GM12891 (cell line): ENCODE data around the gene CADM3.

Experiments
- POLR2A ChIP-seq: IDR thresholded peaks from 2 replicates; pipeline ENCODE4 v1.6.1; 2011; ENCODE audit warnings: low read depth, low read length, control low read depth
- POLR2AphosphoS5 ChIP-seq: IDR thresholded peaks from 2 replicates; pipeline ENCODE4 v1.6.1; 2011; ENCODE audit warnings: low read depth, low read length, control low read depth
- POU2F2 ChIP-seq: IDR thresholded peaks from 2 replicates; pipeline ENCODE4 v1.6.1; 2011; ENCODE audit warnings: low read depth, mild to moderate bottlenecking, control low read depth, low read length, moderate library complexity
- SPI1 ChIP-seq: IDR thresholded peaks from 2 replicates; pipeline ENCODE4 v1.6.1; 2011; ENCODE audit warnings: low read depth, low read length, control low read depth
- TAF1 ChIP-seq: IDR thresholded peaks from 2 replicates; pipeline ENCODE4 v1.6.1; 2011; ENCODE audit warnings: low read depth, low read length, control low read depth

DNA sequence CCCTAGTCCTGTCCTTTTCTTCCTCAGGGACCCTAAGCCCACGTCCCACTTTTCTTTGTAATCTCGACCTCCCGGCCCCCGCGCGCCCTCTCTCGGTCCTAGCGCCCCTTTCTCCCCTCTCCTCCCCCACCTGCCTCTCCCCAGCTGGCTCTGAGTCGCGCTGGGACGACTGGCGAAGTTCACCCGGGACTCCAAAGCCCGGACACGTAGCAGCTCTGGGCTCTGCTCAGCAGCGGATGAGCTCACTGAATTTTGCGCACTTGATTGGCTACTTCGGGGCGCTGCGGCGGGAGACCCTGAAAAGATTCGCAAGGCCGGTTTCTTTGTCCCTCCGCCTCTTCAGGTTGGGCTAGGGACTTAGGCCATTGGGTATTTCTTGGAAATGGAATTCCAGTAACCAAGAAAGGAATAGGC is 17.0 kb downstream of the CADM3 start:
- TF ChIP-seq POLR2A (no peak), POLR2AphosphoS5 (no peak), TAF1 (no peak), SPI1 (no peak), POU2F2 (no peak)
